ENCODE data around the gene PPP2R5C.

GRCh38 chr14:101927859-101928258 is 166.3 kb downstream of the PPP2R5C start:
- TF ChIP-seq POLR2A (IDR thresholded peaks at IDR 0.05; ENCODE audit: low read depth, low read length) (no peak), SPI1 (IDR thresholded peaks at IDR 0.05; ENCODE audit: low read depth, low read length) (no peak), POU2F2 (IDR thresholded peaks at IDR 0.05; ENCODE audit: low read depth, low read length) (no peak), TAF1 (IDR thresholded peaks at IDR 0.05; ENCODE audit: low read depth, low read length) (no peak), POLR2AphosphoS5 (IDR thresholded peaks at IDR 0.05; ENCODE audit: low read depth, low read length) (no peak), PAX5 (IDR thresholded peaks at IDR 0.05; ENCODE audit: insufficient read depth, low read length, severe bottlenecking) (no peak)
